Mesothelial cell of epicardium (in vitro differentiated cells): ENCODE data around the gene LAMB3. TPM values are rescaled to one million over a fixed set of nuclear protein-coding genes. Genes with fewer than 3 reads are reported as not detected.

ENCODE experiments used
- DNase-seq, 2 experiments: peaks; one replicate each; pipeline ENCODE4 v3.0.0; 2021; ENCODE audit warnings: low spot score in 2 of 2; ENCODE audit not compliant: unreplicated experiment in 2 of 2
- H3K27ac Mint-ChIP-seq: 2 replicates; pipeline ENCODE4 v1.8.0; 2021; ENCODE audit warnings: mixed read lengths
- H3K27me3 Mint-ChIP-seq: 2 replicates; pipeline ENCODE4 v1.8.0; 2021; ENCODE audit warnings: low read depth, mixed read lengths
- H3K36me3 Mint-ChIP-seq: 2 replicates; pipeline ENCODE4 v1.8.0; 2021; ENCODE audit warnings: mixed read lengths
- H3K4me1 Mint-ChIP-seq: 2 replicates; pipeline ENCODE4 v1.8.0; 2021; ENCODE audit warnings: mixed read lengths
- H3K4me3 Mint-ChIP-seq: 2 replicates; pipeline ENCODE4 v1.8.0; 2021; ENCODE audit warnings: mild to moderate bottlenecking, moderate library complexity, mixed read lengths
- H3K9me3 Mint-ChIP-seq: 2 replicates; pipeline ENCODE4 v1.8.0; 2021; ENCODE audit warnings: mixed read lengths
- total RNA-seq: library from RNA; stranded (reverse); gene quantifications from 3 replicates; pipeline ENCODE4 v1.2.1, GENCODE V29; 2021
- TF ChIP-seq, protein P1 (sequence below): fragments of 200-600 bp; sonication (generic); IDR thresholded peaks from one replicate; pipeline ENCODE4 v1.5.0; 2021; ENCODE audit warnings: antibody characterized with exemption; ENCODE audit not compliant: unreplicated experiment

The LAMB3 gene
- total RNA-seq, 1 donor from 2014 or later: 34.7 TPM

DNA sequence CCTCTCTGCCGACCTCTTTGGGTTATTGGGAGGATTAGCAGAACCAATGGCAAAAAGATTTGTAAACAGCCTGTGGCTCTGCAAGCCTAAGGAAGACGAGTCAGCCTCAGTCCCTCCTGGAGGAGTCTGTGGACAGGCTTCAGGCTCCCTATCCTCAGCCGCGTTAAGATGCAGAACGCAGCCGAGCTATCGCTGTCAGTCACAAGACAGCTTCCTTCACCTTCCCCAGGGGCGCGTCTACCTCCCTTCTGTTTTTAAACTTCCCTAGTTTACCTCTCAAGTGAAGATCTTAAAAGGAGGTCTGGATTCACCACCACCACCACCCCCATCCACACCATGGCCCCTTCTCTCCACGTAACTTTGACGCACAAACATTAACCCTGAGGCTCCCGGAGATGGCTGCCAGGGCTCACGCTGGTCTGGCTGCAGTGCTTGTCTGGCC, 68.0 kb downstream of the LAMB3 start:
- peak in 1 of 2 experiments; percentile 41 for DNase-seq
- H3K36me3 Mint-ChIP-seq: no peaks in the 10 kb centered on the region
- H3K27me3 Mint-ChIP-seq: no peaks in the 10 kb centered on the region
- no peak overlapping the region for H3K4me3 Mint-ChIP-seq
- H3K9me3 Mint-ChIP-seq: no peaks in the 10 kb centered on the region
- TF ChIP-seq, protein P1, sequence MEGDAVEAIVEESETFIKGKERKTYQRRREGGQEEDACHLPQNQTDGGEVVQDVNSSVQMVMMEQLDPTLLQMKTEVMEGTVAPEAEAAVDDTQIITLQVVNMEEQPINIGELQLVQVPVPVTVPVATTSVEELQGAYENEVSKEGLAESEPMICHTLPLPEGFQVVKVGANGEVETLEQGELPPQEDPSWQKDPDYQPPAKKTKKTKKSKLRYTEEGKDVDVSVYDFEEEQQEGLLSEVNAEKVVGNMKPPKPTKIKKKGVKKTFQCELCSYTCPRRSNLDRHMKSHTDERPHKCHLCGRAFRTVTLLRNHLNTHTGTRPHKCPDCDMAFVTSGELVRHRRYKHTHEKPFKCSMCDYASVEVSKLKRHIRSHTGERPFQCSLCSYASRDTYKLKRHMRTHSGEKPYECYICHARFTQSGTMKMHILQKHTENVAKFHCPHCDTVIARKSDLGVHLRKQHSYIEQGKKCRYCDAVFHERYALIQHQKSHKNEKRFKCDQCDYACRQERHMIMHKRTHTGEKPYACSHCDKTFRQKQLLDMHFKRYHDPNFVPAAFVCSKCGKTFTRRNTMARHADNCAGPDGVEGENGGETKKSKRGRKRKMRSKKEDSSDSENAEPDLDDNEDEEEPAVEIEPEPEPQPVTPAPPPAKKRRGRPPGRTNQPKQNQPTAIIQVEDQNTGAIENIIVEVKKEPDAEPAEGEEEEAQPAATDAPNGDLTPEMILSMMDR: no peak
- no peaks in the 10 kb centered on the region for H3K4me1 Mint-ChIP-seq
- H3K27ac Mint-ChIP-seq: no peak overlapping the region

DNA sequence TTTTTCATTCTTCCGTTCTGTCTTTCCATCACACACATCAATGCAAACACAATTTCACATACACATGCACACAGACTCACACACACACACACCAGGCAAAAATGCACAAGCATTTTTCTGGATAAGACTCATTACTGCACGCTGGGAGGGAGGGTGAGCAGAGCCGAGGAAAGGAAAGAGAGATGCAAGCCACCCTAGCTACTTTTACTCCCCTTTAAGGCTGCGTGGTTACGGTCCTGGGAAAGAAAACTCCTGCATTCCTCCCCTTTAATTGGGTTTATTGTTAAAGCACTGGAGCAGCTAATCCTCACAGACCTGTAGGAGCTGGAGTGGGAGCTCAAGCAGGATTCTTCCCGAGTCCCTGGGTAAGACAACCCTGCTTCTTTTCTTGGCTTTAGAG, 68.8 kb downstream of the LAMB3 start, which contains the start of gene CAMK1G:
Gene CAMK1G (plus strand): TSS at position 307 of the 400 bp plus-strand sequence. CDS start 11,270 bp downstream, outside the sequence.
- Mint-ChIP-seq H3K36me3 (no peaks in the 10 kb centered on the region), H3K27ac (no peak within 1 kb of the TSS), H3K4me3 (no peak within 1 kb of the TSS), H3K9me3 (no peaks in the 10 kb centered on the region), H3K4me1 (no peaks in the 10 kb centered on the region), H3K27me3 (no peaks in the 10 kb centered on the region)
- TF ChIP-seq, protein P1: no peak
- peak in 1 of 2 experiments; percentile 41 for DNase-seq

DNA sequence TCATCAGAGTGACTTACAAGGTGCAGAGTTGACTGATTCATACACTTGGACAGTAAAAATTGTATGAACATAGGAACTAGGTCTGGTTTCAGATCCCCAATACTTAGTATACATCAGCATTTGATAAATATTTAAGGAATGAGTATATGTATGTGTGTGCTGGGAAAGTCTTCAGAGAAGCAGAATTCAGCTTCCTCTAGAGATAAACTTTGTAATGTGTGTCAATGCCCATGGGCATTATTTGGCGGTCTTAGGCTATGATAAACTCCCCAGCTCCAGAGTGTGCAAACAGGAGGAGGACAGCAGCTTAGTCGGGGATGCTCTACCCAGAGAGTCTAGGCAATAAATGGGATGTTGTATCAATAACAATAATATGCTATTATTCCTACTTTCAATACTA, 71.6 kb downstream of the LAMB3 start:
- no peaks in the 10 kb centered on the region for H3K36me3 Mint-ChIP-seq
- H3K9me3 Mint-ChIP-seq: no peaks in the 10 kb centered on the region
- no peak overlapping the region for H3K27ac Mint-ChIP-seq
- H3K4me3 Mint-ChIP-seq: no peak overlapping the region
- H3K27me3 Mint-ChIP-seq: peaks cover 11% of the 10 kb centered on the region
- TF ChIP-seq, protein P1: no peak
- DNase-seq: no peak
- H3K4me1 Mint-ChIP-seq: no peaks in the 10 kb centered on the region

DNA sequence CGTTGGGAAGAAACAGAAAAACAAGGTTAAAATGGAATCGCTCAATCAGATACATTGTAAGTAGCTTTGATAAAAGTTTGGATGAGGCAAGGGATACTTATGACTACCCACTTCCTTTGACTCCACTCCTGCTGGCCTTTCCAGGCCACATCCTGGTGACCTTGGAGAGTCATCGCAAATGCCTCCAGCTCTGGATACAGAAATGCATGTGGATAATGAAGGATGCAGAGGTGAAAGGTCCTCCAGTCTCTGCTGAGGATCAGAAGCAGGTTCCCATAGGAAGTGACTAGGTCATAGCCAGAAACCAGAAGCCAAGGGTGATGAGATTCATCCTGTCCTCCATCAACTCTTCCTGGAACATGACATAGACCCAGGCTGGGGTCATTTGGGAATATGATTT, 74.9 kb downstream of the LAMB3 start:
- Mint-ChIP-seq H3K9me3 (no peaks in the 10 kb centered on the region), H3K4me1 (no peaks in the 10 kb centered on the region), H3K27me3 (peaks cover 41% of the 10 kb centered on the region), H3K36me3 (no peaks in the 10 kb centered on the region), H3K27ac (no peak overlapping the region), H3K4me3 (no peak overlapping the region)
- DNase-seq: no peak
- TF ChIP-seq, protein P1: no peak

DNA sequence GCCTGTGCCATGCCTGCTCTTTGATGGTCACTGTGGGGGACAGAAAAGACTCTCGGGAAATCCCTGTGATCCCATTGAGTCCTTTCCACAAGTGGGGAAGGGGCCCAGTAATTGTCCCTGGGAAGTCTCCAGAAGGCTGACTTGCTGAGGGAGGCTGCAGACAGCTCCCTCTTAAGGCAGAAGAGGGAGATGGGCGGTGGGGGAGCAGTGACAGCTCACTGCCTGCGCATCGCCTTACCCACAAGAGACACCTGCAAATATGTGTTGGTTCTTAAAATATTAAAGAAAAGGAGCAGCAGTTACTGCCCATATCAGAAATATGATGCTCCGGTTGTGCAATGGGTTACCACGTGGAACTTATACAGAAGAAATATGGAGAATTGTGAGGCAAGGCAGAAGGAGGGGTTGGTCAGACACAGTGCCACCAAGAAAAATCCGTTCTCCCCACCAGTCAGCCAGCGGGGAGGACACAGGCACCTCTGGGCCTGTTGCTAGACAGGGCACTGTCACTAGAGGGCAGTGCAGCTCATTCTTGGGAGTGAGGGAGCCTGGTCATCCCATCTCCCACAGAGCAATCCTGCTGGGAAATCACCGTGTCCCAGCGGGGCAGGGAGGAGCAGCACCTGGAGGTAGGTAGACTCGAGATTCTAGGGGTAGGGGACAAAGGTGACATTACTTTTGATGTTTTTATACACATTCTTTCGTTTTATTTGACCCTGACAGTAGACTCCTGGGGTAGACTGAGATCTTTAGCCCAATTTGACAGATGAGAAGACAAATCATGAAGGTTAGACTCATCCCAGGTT, 75.6 kb downstream of the LAMB3 start:
- no peaks in the 10 kb centered on the region for H3K36me3 Mint-ChIP-seq
- H3K27me3 Mint-ChIP-seq: peaks cover 47% of the 10 kb centered on the region
- no peak overlapping the region for H3K27ac Mint-ChIP-seq
- peak; percentile 61 to 90 for DNase-seq
- TF ChIP-seq, protein P1: peak; percentile 77
- no peak overlapping the region for H3K4me3 Mint-ChIP-seq
- no peaks in the 10 kb centered on the region for H3K4me1 Mint-ChIP-seq
- no peaks in the 10 kb centered on the region for H3K9me3 Mint-ChIP-seq
